HG03565 (cell line): ENCODE results near the gene HTT.

Experiments used
- ATAC-seq: cut with Tn5 transposase; IDR thresholded peaks from one replicate; pipeline ENCODE4 v1.9.1; 2021; ENCODE audit warnings: mild to moderate bottlenecking, moderate library complexity; ENCODE audit not compliant: unreplicated experiment

The HTT gene

DNA sequence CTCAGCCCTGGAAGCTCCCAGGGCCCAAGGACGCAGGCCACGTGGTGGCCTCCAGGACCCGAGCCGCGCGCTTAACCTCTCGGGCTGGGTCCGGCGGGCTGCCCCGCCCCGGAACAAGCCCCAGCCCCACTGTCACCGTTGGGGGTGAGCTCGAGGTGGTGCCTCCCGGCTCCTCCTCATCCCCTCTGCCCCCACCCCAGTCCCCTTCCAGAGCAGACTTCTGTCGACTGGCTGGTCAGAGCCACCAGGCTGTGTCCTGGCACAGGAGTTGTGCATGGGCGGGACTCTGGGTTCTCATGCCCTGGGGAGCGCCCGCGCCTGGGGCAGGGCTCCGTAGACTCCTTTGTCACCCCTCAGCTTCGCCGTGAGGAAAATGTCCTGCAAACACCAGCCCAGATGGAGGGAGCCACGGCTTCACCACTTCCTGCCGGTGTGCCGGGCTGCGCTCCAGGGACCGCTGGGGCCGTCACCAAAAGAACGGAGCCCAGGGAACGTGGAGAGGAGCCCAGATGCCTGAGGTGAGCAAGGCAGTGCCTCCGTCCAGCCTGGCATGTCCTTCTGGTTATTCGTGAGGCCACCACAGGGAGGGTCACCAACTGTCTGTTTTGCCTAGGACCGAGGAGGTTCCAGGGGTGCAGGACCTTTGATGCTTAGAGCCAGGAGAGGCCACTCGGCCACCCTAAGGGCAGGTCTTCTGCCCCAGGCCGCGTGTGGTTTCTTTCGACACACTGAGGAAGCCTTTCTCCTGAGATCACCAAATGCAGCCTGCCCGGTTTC lies 211.3 kb downstream of the HTT start:
- peak; percentile 81 for ATAC-seq

DNA sequence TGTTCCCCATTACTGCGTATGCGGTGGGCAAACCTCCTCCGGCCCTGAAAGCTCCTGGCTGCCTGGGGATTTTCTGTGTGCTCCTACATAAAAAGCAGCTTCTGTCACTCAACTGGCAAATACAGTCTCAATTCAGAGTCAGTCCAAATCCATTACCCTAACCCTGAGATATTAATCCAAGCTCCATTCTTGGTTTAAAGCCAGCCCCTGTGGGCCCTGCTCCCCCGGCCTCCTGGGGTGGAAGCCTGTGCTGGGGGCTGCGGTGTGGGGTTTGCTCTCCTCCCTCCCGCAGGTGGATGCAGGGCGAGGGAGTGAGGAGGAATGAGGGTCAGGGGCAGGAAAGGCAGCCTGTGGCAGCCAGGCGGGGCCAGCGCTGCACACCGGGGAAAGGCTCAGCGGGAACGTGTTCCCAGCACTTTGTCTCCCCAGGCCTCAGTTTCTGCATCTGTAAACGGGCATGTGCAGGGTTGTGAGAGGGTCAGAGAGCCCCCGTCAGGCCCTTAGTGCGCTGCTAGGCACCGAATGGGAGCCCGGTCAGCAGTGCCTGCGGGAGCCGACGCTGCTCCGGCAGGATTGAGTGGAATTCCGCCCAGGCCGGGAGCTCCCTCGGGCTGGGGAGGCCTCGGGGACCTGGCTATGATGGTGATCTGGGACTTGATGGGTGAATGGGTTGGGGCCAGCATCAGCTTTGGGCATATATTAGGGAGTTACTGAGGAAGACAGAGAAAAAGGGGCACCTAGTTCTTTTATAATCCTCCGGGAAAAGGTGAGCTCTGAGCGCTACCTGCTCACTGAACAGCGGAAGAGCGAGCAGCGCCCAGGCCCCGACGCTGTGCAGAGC lies 212.1 kb downstream of the HTT start:
- no peak for ATAC-seq

DNA sequence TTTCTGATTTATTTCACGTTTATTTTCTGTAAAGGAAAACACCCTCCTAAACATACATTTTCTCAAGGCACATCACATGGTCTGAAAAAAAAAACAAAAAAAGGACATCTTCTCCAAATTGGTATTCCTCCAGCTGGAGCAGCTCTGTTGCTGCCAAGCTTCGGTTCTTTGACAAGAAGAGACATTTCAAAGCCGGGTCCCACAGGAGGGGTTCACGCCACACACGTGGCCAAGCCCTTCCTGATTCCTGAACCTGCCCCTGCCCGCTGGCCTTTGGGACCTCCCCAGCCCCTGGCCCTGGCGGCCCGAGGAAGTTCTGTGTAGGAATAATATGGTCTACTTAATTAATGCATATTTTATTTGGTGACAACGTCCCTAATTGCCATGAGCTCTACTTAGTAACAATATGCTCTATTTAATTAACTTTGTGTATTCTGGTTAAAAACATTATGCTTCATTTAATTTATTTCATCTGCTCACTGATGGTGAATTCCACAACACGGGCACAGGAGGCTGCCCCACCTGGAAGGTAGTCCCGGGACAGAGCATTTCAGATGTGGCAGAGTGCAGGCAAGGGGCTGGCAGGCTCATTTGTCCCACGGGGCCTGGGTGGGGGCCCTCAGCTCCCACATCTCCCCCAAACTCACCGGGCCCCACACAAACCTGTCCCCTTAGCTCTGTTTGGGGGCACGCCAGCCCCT lies 212.9 kb downstream of the HTT start:
- ATAC-seq, result no peak

DNA sequence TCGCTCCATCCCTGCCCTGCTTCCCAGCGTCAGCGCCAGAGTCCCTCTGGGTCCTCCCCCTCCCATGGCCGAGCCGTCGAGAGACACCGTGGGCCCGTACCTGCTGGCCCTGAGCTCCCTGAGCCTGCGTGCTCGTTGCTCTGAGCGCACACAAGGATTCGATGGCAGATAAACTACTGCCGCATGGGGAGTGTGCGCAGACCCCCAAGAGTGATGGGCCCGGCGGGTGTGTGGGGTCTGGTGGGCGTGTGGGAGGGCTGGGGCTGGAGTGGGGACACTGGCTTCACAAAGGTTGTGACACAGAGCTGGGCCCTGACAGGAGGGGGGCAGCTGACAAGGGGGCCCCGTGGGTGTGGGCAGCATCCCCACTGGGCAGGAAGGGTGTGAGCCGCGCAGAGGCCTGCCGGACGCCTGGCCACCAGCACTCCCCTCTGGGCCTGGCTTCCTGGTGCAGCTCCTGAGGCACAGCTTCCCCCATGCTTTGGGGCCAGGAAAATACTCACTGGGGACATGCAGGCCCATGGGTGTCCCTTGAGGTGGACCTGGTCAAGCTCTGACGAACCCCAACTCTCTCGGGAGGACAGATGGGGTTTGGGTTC lies 213.6 kb downstream of the HTT start:
- no peak for ATAC-seq

DNA sequence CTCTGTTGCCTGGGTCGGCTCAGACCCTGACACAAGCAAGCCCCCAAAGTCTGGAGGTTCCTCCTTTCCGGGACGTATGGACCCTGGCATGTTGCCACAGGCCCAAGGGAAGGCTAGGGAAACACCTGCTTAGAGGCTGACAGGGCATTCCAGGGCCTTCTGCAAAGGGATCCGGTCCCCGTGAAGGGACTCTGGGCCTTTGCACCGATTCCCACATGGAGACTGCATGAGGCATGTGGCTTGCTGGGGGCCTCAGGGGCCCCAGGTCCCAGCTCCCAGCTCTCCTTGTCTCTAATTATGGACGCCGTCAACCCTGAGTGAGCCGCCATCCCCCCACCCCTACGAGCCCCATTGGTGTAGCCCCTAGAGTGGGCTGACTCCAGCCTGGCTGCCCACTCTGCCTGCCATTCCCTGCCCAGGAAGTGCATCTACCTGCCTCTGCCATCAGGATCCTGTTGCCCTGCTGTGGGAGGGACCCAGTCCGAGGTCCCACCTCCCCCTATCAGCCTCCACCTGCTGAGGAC lies 214.2 kb downstream of the HTT start:
- ATAC-seq, result no peak

DNA sequence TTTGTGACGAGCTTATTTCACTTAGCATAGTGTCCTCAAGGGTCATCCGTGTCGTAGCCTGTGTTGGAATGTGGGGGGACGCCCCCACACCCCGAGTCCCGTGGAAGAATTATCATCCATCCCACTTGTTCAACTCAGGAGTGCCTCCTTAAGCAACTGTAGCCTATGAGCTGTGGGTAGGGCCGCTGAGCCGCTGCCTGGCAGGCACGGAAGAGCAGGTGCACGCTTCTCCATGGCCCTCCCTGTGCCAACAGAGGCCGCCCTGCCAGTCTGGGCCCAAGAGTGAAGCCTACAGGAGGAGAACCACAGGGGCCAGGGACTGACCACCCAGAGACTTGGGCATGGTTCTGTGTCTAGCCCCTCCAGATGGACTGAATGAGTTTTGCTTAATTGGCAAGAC lies 216.0 kb downstream of the HTT start:
- ATAC-seq, result no peak

DNA sequence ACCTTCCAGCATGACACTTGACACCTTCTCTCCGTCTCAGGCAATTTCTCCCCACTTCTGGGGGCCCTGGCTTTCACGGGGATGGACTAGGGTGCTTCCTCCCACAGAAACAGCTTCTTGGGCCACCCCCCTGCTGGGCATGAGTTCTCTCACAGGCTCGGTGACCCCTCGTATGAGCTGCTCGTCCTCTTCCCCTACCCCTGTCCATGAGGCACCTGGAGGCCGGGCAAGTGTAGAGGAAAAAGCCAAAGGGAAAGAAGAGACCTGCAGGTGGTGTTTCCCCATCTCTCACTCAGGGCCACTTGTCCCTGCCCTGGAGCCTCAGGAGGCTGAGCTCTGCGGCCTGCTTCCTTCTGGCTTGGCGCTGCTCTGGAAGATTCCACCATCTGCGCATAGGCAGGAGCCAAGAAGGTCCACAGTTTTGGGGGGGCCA lies 216.4 kb downstream of the HTT start:
- no peak for ATAC-seq

DNA sequence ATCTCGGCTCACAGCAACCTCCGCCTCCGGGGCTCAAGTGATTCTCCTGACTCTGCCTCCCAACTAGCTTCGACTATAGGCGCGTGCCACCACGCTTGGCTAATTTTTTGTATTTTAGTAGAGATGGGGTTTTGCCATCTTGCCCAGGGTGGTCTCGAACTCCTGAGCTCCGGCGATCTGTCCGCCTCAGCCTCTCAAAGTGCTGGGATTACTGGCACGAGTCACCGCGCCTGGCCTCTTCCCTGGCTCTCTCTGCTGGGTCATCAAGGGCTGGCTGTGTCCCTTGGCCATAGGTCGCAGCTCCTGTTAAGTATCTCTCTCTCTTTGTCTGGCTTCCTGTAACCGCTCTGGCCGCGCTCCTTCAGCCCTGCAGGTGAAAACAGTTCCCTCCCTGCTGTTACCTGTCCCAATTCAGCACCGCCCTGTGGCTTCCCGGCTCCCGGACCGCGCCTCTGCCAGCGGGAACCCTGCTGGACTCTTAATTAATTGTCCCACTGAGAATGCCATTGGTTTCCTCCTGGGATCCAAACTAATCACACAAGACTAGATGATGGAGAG lies 217.0 kb downstream of the HTT start:
- no peak for ATAC-seq

DNA sequence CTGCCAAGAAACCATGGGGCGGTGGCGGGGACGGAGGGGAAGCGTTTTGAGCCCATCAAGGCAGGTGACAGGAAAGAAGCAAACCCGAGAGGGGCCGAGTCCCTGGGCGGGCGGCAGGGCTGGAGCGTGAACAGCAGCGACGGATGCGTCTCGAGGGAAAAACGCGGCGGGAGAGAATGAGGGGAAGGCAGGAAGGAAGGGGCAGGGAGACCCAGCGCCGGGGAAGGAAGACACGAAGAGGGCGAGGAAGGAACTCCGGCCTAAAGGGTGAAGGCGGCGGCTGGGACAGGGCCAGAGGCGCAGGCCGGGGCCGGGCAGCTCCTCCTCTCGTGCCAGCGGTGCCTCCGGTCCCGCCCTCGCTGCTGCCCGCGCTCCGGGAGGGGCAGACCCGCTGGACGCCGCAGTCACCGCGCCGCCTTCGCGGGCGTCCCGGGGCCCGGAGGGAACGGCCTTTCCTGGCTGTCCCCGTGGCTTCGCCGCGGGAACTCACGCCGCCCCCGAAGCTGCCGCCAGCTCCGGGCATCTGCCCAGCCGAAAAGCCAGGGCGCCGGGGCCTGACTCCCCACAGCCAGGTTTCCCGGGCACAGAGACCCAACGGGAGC lies 217.6 kb downstream of the HTT start:
- ATAC-seq, result peak; percentile 14

DNA sequence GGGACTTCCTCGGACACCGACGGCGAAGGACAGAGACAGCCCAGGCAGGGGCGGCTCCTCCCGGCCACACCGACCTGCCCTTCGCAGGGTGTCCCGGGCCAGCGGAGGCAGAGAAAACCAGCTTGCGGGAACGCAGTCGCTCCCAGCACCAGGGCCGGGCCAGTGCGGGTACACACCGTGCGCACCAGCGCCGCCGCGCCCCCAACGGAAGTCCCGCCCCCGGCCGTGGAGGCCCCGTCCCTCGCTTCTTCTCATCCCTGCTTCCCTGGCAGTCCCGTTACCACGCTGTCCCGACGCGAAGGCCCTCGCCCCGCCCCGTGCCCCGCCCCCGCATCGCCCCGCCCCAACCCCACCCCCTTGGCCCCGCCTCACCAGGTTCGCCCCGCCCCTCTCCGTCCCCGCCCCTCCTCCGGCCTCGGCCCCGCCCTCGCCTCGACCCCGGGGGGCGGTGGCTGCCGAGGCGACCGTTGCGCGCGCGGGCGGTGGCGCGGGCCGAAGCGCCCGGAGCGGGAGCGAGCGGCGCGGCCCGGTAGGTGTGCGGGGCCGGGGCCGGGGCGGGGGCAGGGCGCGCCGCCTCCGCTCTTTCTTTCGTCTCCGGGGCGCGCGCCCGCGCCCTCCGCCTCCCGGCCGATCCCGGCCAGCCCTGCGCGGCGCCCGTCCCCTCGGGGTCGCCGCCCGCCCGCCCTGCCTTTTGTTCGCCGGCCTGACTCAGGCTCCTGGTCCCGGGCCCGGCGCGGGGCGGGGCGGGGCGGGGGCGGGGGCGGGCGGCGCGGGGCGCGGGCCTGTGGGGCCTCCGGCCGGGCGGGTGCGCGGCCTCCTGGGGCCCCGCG lies 218.3 kb downstream of the HTT start, which contains the start of gene RGS12:
TSS of gene RGS12 (plus strand) at position 451 of the 830 bp plus-strand sequence. CDS start 23,150 bp downstream, outside the sequence.
- peak; percentile 39 for ATAC-seq
